HEK293 (cell line): ENCODE data around the gene LILRB1.

Experiments
- RBAK ChIP-seq: fragments of 450-650 bp; formaldehyde crosslinking; IDR thresholded peaks from 2 replicates; pipeline ENCODE4 v1.5.1; 2016; ENCODE audit warnings: missing biosample characterization, missing genetic modification characterization
- TCF7L2 ChIP-seq: IDR thresholded peaks from 2 replicates; pipeline ENCODE4 v1.6.1; 2011; ENCODE audit warnings: low read depth, mild to moderate bottlenecking, inconsistent platforms, low read length, moderate library complexity, borderline replicate concordance
- ZBTB21 ChIP-seq: fragments of 450-650 bp; formaldehyde crosslinking; IDR thresholded peaks from 2 replicates; pipeline ENCODE4 v1.5.1; 2017; ENCODE audit warnings: missing biosample characterization, missing genetic modification characterization
- ZNF133 ChIP-seq: fragments of 450-650 bp; formaldehyde crosslinking; IDR thresholded peaks from 2 replicates; pipeline ENCODE4 v1.5.1; 2016; ENCODE audit warnings: missing biosample characterization, missing genetic modification characterization
- ZNF302 ChIP-seq: fragments of 450-650 bp; formaldehyde crosslinking; IDR thresholded peaks from 2 replicates; pipeline ENCODE4 v1.5.1; 2016; ENCODE audit warnings: missing biosample characterization, missing genetic modification characterization, low read depth
- ZNF366 ChIP-seq: fragments of 450-650 bp; formaldehyde crosslinking; conservative IDR thresholded peaks from 2 replicates; pipeline ENCODE4 v1.5.1; 2016; ENCODE audit warnings: missing biosample characterization, missing genetic modification characterization
- TF ChIP-seq, protein P1 (sequence below): fragments of 450-650 bp; formaldehyde crosslinking; IDR thresholded peaks from 2 replicates; pipeline ENCODE4 v1.5.1; 2016; ENCODE audit warnings: missing biosample characterization, missing genetic modification characterization

DNA sequence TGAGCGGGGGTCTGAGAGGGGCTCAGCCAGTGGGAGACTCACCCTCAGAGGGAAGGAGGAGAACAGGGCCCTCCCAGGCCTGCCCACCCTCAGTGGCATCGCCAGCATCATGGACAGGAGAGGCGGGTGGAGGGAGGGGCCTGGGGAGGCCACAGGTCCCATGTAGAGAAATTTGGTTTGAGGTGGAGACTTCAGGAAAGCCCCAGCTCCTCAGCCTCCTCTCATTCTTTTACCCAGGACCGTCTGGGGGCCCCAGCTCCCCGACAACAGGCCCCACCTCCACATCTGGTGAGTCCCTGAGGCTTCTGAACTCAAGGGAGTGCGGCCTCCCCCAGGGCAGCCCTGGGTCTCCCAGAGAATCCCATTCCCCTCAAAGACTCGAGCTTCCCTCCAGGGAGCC lies 3.1 kb downstream of the LILRB1 start:
- TF ChIP-seq, protein P1, sequence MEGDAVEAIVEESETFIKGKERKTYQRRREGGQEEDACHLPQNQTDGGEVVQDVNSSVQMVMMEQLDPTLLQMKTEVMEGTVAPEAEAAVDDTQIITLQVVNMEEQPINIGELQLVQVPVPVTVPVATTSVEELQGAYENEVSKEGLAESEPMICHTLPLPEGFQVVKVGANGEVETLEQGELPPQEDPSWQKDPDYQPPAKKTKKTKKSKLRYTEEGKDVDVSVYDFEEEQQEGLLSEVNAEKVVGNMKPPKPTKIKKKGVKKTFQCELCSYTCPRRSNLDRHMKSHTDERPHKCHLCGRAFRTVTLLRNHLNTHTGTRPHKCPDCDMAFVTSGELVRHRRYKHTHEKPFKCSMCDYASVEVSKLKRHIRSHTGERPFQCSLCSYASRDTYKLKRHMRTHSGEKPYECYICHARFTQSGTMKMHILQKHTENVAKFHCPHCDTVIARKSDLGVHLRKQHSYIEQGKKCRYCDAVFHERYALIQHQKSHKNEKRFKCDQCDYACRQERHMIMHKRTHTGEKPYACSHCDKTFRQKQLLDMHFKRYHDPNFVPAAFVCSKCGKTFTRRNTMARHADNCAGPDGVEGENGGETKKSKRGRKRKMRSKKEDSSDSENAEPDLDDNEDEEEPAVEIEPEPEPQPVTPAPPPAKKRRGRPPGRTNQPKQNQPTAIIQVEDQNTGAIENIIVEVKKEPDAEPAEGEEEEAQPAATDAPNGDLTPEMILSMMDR (tag by site-specific recombination) = no peak
- no peak for TF ChIP-seq ZBTB21 (tag by site-specific recombination)
- TF ChIP-seq ZNF302 (tag by site-specific recombination) = no peak
- no peak for TF ChIP-seq ZNF366 (tag by site-specific recombination)
- TF ChIP-seq TCF7L2 = no peak
- no peak for TF ChIP-seq ZNF133 (tag by site-specific recombination)
- no peak for TF ChIP-seq RBAK (tag by site-specific recombination)
